PC-3 (cell line): ENCODE results near the gene SSNA1.

Experiments used
- CTCF ChIP-seq: fragments of 300-600 bp; sonication (generic); conservative IDR thresholded peaks from 2 replicates; pipeline ENCODE4 v1.5.1; 2017; ENCODE audit warnings: antibody characterized with exemption, low read depth, mild to moderate bottlenecking, low read length
- EZH2 ChIP-seq: fragments of 300-600 bp; sonication (generic); IDR thresholded peaks from one replicate; pipeline ENCODE4 v1.6.1; 2017; ENCODE audit warnings: antibody characterized with exemption, mild to moderate bottlenecking, low read length; ENCODE audit not compliant: unreplicated experiment
- EZH2phosphoT487 ChIP-seq: fragments of 300-600 bp; sonication (generic); IDR thresholded peaks from 2 replicates; pipeline ENCODE4 v1.6.1; 2018; ENCODE audit warnings: mild to moderate bottlenecking, antibody characterized with exemption, low read length, borderline replicate concordance

GRCh38 chr9:137205126-137206069, 16.9 kb downstream of the SSNA1 start, which contains the start of the genes NDOR1 and TMEM203:
- no peak for TF ChIP-seq CTCF
- TF ChIP-seq EZH2 = no peak
- no peak for TF ChIP-seq EZH2phosphoT487
